Gastrocnemius medialis (tissue), 4 donors: ENCODE measurements around the gene CBLIF. TPM values are rescaled to one million over a fixed set of nuclear protein-coding genes. Genes with fewer than 3 reads are reported as not detected.

Source experiments
- ATAC-seq, 2 donors: fragments of 150-250 bp; one replicate each; pipeline ENCODE4 v1.9.1; 2016
- DNase-seq, 2 donors: peaks; one replicate each; pipeline ENCODE4 v3.0.0-alpha.2; 2019
- H3K27ac ChIP-seq, 4 donors: fragments of 200-600 bp; sonication (generic); 1 replicate in 1 of 4; 2 replicates in 3 of 4; pipeline ENCODE4 v1.5.1; 2016 to 2018; ENCODE audit warnings: mild to moderate bottlenecking in 2 of 4, moderate library complexity in 1 of 4
- H3K27me3 ChIP-seq, 3 donors: fragments of 200-600 bp; sonication (generic) in 2 of 3; 1 replicate in 1 of 3; 2 replicates in 2 of 3; pipeline versions ENCODE4 v1.5.1 to v1.6.0; 2016 to 2019; ENCODE audit warnings: mild to moderate bottlenecking in 1 of 3, moderate library complexity in 1 of 3
- H3K36me3 ChIP-seq, 2 donors: fragments of 200-600 bp; sonication (generic) in 1 of 2; one replicate each; pipeline ENCODE4 v1.5.1; 2017 to 2018
- H3K4me1 ChIP-seq, 2 donors: fragments of 200-600 bp; sonication (generic) in 1 of 2; one replicate each; pipeline ENCODE4 v1.5.1; 2016 to 2017; ENCODE audit warnings: mild to moderate bottlenecking in 2 of 2
- H3K4me3 ChIP-seq, 4 donors: fragments of 200-600 bp; sonication (generic) in 3 of 4; 1 replicate in 1 of 4; 2 replicates in 3 of 4; pipeline ENCODE4 v1.5.1; 2016 to 2019; ENCODE audit warnings: mild to moderate bottlenecking in 2 of 4
- H3K9me3 ChIP-seq, 3 donors: fragments of 200-600 bp; sonication (generic) in 2 of 3; 1 replicate in 1 of 3; 2 replicates in 2 of 3; pipeline ENCODE4 v1.5.1; 2016 to 2019
- CTCF ChIP-seq, 5 experiments: fragments of 450-650 bp in 3 of 5; fragments of 200-600 bp in 2 of 5; sonication (generic) in 2 of 5; IDR thresholded peaks in 4 of 5; conservative IDR thresholded peaks in 1 of 5; 1 replicate in 4 of 5; 2 replicates in 1 of 5; pipeline ENCODE4 v1.5.1; 2016 to 2019; ENCODE audit warnings: antibody characterized with exemption in 5 of 5, mild to moderate bottlenecking in 3 of 5, moderate library complexity in 3 of 5
- POLR2A ChIP-seq, 2 donors: fragments of 450-650 bp; IDR thresholded peaks; one replicate each; pipeline ENCODE4 v1.6.1; 2017; ENCODE audit warnings: antibody characterized with exemption in 2 of 2, mild to moderate bottlenecking in 2 of 2, moderate library complexity in 2 of 2
- in situ Hi-C, 4 donors: fragments of 200-750 bp; cut with MboI; loops; one replicate each; pipeline versions ENCODE4 v1.15.0 to v1.8.0; 2017; ENCODE audit warnings: low sequenced_read_pairs in 4 of 4
- intact Hi-C: fragments of 100-400 bp; cut with DNase I; formaldehyde crosslinking; loops from one replicate; pipeline ENCODE4 v1.15.1; 2023; ENCODE audit warnings: low total_unique reads
- total RNA-seq, 4 donors: library from RNA; depleted of rRNA; stranded (reverse); fragments of >200 nt; gene quantifications; one replicate each; pipeline versions ENCODE4 v1.1.0 to v1.2.3, GENCODE V29; 2016

Gene CBLIF
- total RNA-seq, 4 donors from 2014 or later: not detected

GRCh38 chr11:59841514-59841913 lies 3.8 kb downstream of the CBLIF start:
- intact Hi-C loops: no loop called here
- no peak for DNase-seq
- Histone ChIP-seq H3K36me3 (no peaks in the 10 kb centered on the region), H3K27me3 (no peaks in the 10 kb centered on the region), H3K4me1 (no peaks in the 10 kb centered on the region), H3K27ac (no peak overlapping the region), H3K4me3 (no peak overlapping the region), H3K9me3 (no peaks in the 10 kb centered on the region)
- TF ChIP-seq CTCF (IDR thresholded peaks at IDR 0.05 in 4 of 5, conservative IDR thresholded peaks at IDR 0.05 in 1 of 5): no peak
- no peak for TF ChIP-seq POLR2A (IDR thresholded peaks at IDR 0.05)
- no peak for ATAC-seq
- in situ Hi-C loops: no loop called here

- ATAC-seq (no peak), DNase-seq (no peak)
- Histone ChIP-seq H3K36me3 (no peaks in the 10 kb centered on the region), H3K27me3 (no peaks in the 10 kb centered on the region), H3K4me3 (no peak overlapping the region), H3K4me1 (no peaks in the 10 kb centered on the region), H3K27ac (no peak overlapping the region), H3K9me3 (no peaks in the 10 kb centered on the region)
- in situ Hi-C loops: no loop called here
- intact Hi-C loops: no loop called here
- no peak for TF ChIP-seq POLR2A (IDR thresholded peaks at IDR 0.05)
- TF ChIP-seq CTCF (IDR thresholded peaks at IDR 0.05 in 4 of 5, conservative IDR thresholded peaks at IDR 0.05 in 1 of 5): no peak
These were observed 5.7 kb downstream of the CBLIF start for GRCh38 chr11:59839615-59840014.

GRCh38 chr11:59833602-59834001 lies 11.7 kb downstream of the CBLIF start:
- ATAC-seq (no peak), DNase-seq (no peak)
- Histone ChIP-seq H3K36me3 (no peaks in the 10 kb centered on the region), H3K9me3 (no peaks in the 10 kb centered on the region), H3K4me3 (no peak overlapping the region), H3K4me1 (no peaks in the 10 kb centered on the region), H3K27me3 (no peaks in the 10 kb centered on the region), H3K27ac (no peak overlapping the region)
- in situ Hi-C loops (no loop called here), intact Hi-C loops (no loop called here)
- TF ChIP-seq POLR2A (IDR thresholded peaks at IDR 0.05) (no peak), CTCF (IDR thresholded peaks at IDR 0.05 in 4 of 5, conservative IDR thresholded peaks at IDR 0.05 in 1 of 5) (no peak)

- intact Hi-C loops (loop anchor here (10.0 kb wide), 1 partner anchor 365 kb away; no protein-coding TSS in a partner anchor), in situ Hi-C loops (no loop called here)
- H3K9me3 ChIP-seq: no peaks in the 10 kb centered on the region
- H3K27me3 ChIP-seq: no peaks in the 10 kb centered on the region
- TF ChIP-seq POLR2A (IDR thresholded peaks at IDR 0.05): no peak
- no peak for TF ChIP-seq CTCF (IDR thresholded peaks at IDR 0.05 in 4 of 5, conservative IDR thresholded peaks at IDR 0.05 in 1 of 5)
- H3K4me1 ChIP-seq: no peaks in the 10 kb centered on the region
- H3K4me3 ChIP-seq: no peak overlapping the region
- DNase-seq: no peak
- H3K36me3 ChIP-seq: no peaks in the 10 kb centered on the region
- H3K27ac ChIP-seq: no peak overlapping the region
- ATAC-seq: no peak
These were observed 15.9 kb downstream of the CBLIF start for GRCh38 chr11:59829358-59829757.

- TF ChIP-seq CTCF (IDR thresholded peaks at IDR 0.05 in 4 of 5, conservative IDR thresholded peaks at IDR 0.05 in 1 of 5) (peak in 3 of 5 experiments; percentile 21 to 42 (median 41)), POLR2A (IDR thresholded peaks at IDR 0.05) (no peak)
- Histone ChIP-seq H3K9me3 (no peaks in the 10 kb centered on the region), H3K27me3 (no peaks in the 10 kb centered on the region), H3K36me3 (no peaks in the 10 kb centered on the region), H3K4me3 (no peak overlapping the region), H3K4me1 (no peaks in the 10 kb centered on the region), H3K27ac (no peak overlapping the region)
- DNase-seq (no peak), ATAC-seq (peak in 1 of 2 donors; percentile 79)
- intact Hi-C loops (loop anchor here (10.0 kb wide), 1 partner anchor 372 kb away; no protein-coding TSS in a partner anchor), in situ Hi-C loops (loop anchor here in 1 of 4 donors (25.0 kb wide), 1 partner anchor 286 kb away; no protein-coding TSS in a partner anchor)
These were observed 22.2 kb downstream of the CBLIF start for GRCh38 chr11:59822989-59823566.
